ENCODE results near the gene FBXO48. TPM values are rescaled to one million over a fixed set of nuclear protein-coding genes. Genes with fewer than 3 reads are reported as not detected.

Gene FBXO48
- total and polyA plus RNA-seq, 2 experiments from 2014 or later, result 1.1 to 1.3 TPM

GRCh38 chr2:68471385-68471784 is 4.3 kb upstream of the FBXO48 start:
- Histone ChIP-seq H3K27ac (ENCODE audit: low read depth) (no peak overlapping the region), H3K4me3 (no peak overlapping the region), H4K20me1 (replicated peaks; ENCODE audit: insufficient read depth) (peaks cover 4% of the 10 kb centered on the region; the same call in 1 of the 2 replicates), H3K79me2 (replicated peaks; ENCODE audit: insufficient read depth) (peaks cover 31% of the 10 kb centered on the region), H3F3A (replicated peaks; ENCODE audit: low read depth) (no peaks in the 10 kb centered on the region), H3K4me1 (ENCODE audit: insufficient read depth) (peaks cover 9% of the 10 kb centered on the region; the same call in 1 of the 2 replicates), H2AFZ (no peak overlapping the region), H3K4me2 (no peak overlapping the region), H3K9me2 (ENCODE audit: insufficient read depth) (no peaks in the 10 kb centered on the region), H3K27me3 (ENCODE audit: insufficient read depth) (no peaks in the 10 kb centered on the region), H3K36me3 (ENCODE audit: insufficient read depth) (no peaks in the 10 kb centered on the region)
- ATAC-seq, result no peak
- no peaks in the 10 kb centered on the region for H3K36me3 Mint-ChIP-seq (ENCODE audit: low read depth)
- H3K9me3 Mint-ChIP-seq, result no peaks in the 10 kb centered on the region
- peaks cover 4% of the 10 kb centered on the region; the same call in 2 of the 3 replicates for H3K4me1 Mint-ChIP-seq
- DNase-seq (ENCODE audit: low spot score), result no peak
- no peaks in the 10 kb centered on the region for H3K27me3 Mint-ChIP-seq (ENCODE audit: insufficient read depth, low read depth, poor library complexity)
- no peak overlapping the region for H3K4me3 Mint-ChIP-seq
- TF ChIP-seq REST (IDR thresholded peaks at IDR 0.05; ENCODE audit: unreplicated experiment) (no peak), ETS1 (IDR thresholded peaks at IDR 0.05) (no peak), CREB1 (CRISPR knock-in tag; IDR thresholded peaks at IDR 0.05; ENCODE audit: low read depth) (no peak), JUNB (IDR thresholded peaks at IDR 0.05; ENCODE audit: unreplicated experiment) (no peak), EZH2phosphoT487 (IDR thresholded peaks at IDR 0.05; ENCODE audit: unreplicated experiment) (no peak), STAT1 (IDR thresholded peaks at IDR 0.05; ENCODE audit: unreplicated experiment) (no peak), ZNF114 (CRISPR knock-in tag; IDR thresholded peaks at IDR 0.05) (no peak), NANOG (IDR thresholded peaks at IDR 0.05; ENCODE audit: borderline replicate concordance) (no peak), EZH2 (IDR thresholded peaks at IDR 0.05; ENCODE audit: low read depth, unreplicated experiment) (no peak), POLR2AphosphoS5 (IDR thresholded peaks at IDR 0.05; ENCODE audit: low read depth) (no peak), ZNF462 (CRISPR knock-in tag; IDR thresholded peaks at IDR 0.05) (no peak), CTCF (conservative IDR thresholded peaks at IDR 0.05; ENCODE audit: low read depth in 2 of 2) (no peak), ZNF331 (CRISPR knock-in tag; IDR thresholded peaks at IDR 0.05; ENCODE audit: low read depth) (no peak)
- no peak overlapping the region for H3K27ac Mint-ChIP-seq
